Stimulated activated CD4-positive, alpha-beta T cell treated with anti-CD3 and anti-CD28 coated beads, Interleukin-15, amount 100 ng/mL, for 24 hours (primary cell): Measurements from ENCODE around the gene ZFAND3.
"Not testable (repeated sequence)": the region's sequence is repeated elsewhere in the genome, so short reads cannot be mapped to it uniquely, and the experiment has no call there.

Experiments used
- DNase-seq: peaks from one replicate; pipeline ENCODE4 v3.0.0-alpha.2; 2020

Gene ZFAND3

GRCh38 chr6:38016824-38017223 is 197.3 kb downstream of the ZFAND3 start:
- DNase-seq = no peak

- DNase-seq = no peak
Measured at GRCh38 chr6:38018755-38019165, 199.2 kb downstream of the ZFAND3 start.

- no peak for DNase-seq
Measured at GRCh38 chr6:38020593-38020992, 201.1 kb downstream of the ZFAND3 start.

GRCh38 chr6:38021029-38021428 is 201.5 kb downstream of the ZFAND3 start:
- DNase-seq = no peak

- no peak for DNase-seq
Measured at GRCh38 chr6:38021571-38021970, 202.0 kb downstream of the ZFAND3 start.

GRCh38 chr6:38022688-38023087 is 203.2 kb downstream of the ZFAND3 start:
- DNase-seq = no peak

GRCh38 chr6:38024908-38025307 is 205.4 kb downstream of the ZFAND3 start:
- no peak for DNase-seq

- no peak for DNase-seq
Measured at GRCh38 chr6:38025451-38025850, 205.9 kb downstream of the ZFAND3 start.

GRCh38 chr6:38027685-38028373 is 208.3 kb downstream of the ZFAND3 start:
- no peak for DNase-seq

GRCh38 chr6:38030380-38030779 is 210.9 kb downstream of the ZFAND3 start:
- no peak for DNase-seq

GRCh38 chr6:38032797-38033196 is 213.3 kb downstream of the ZFAND3 start:
- no peak for DNase-seq

- DNase-seq = no peak
Measured at GRCh38 chr6:38033442-38033982, 214.0 kb downstream of the ZFAND3 start.

GRCh38 chr6:38034274-38034914 is 214.9 kb downstream of the ZFAND3 start:
- DNase-seq = no peak

GRCh38 chr6:38035478-38035877 is 216.0 kb downstream of the ZFAND3 start:
- no peak for DNase-seq

- no peak for DNase-seq
Measured at GRCh38 chr6:38039502-38039901, 220.0 kb downstream of the ZFAND3 start.

- DNase-seq = no peak
Measured at GRCh38 chr6:38040254-38040653, 220.7 kb downstream of the ZFAND3 start.

- DNase-seq = no peak
Measured at GRCh38 chr6:38043259-38043753, 223.8 kb downstream of the ZFAND3 start.

- no peak for DNase-seq
Measured at GRCh38 chr6:38045701-38046305, 226.3 kb downstream of the ZFAND3 start.

- DNase-seq = no peak
Measured at GRCh38 chr6:38047562-38047961, 228.0 kb downstream of the ZFAND3 start.

GRCh38 chr6:38049861-38050397 is 230.4 kb downstream of the ZFAND3 start:
- not testable (repeated sequence) for DNase-seq

- DNase-seq = no peak
Measured at GRCh38 chr6:38051819-38052434, 232.4 kb downstream of the ZFAND3 start.

- no peak for DNase-seq
Measured at GRCh38 chr6:38054527-38055202, 235.1 kb downstream of the ZFAND3 start.
